GM18505 (cell line): ENCODE data around the gene PCSK6.

Experiments used
- ATAC-seq: cut with Tn5 transposase; IDR thresholded peaks from one replicate; pipeline ENCODE4 v1.9.1; 2021; ENCODE audit not compliant: unreplicated experiment
- POLR2A ChIP-seq: IDR thresholded peaks from 4 replicates; pipeline ENCODE4 v1.6.1; 2011; ENCODE audit warnings: borderline replicate concordance; ENCODE audit not compliant: insufficient read depth, insufficient read length; ENCODE audit errors: extremely low read depth

The PCSK6 gene

GRCh38 chr15:101332061-101332467, 157.4 kb downstream of the PCSK6 start:
- ATAC-seq = no peak
- TF ChIP-seq POLR2A = no peak

GRCh38 chr15:101329867-101330380, 159.6 kb downstream of the PCSK6 start:
- TF ChIP-seq POLR2A = no peak
- ATAC-seq = no peak

- TF ChIP-seq POLR2A = no peak
- no peak for ATAC-seq
Measured at GRCh38 chr15:101329309-101329863, 160.1 kb downstream of the PCSK6 start.

- TF ChIP-seq POLR2A = no peak
- ATAC-seq = no peak
Measured at GRCh38 chr15:101328001-101328400, 161.5 kb downstream of the PCSK6 start.

- no peak for TF ChIP-seq POLR2A
- ATAC-seq = no peak
Measured at GRCh38 chr15:101327147-101327740, 162.3 kb downstream of the PCSK6 start.

- no peak for TF ChIP-seq POLR2A
- ATAC-seq = no peak
Measured at GRCh38 chr15:101326462-101327146, 162.9 kb downstream of the PCSK6 start.

- no peak for TF ChIP-seq POLR2A
- ATAC-seq = no peak
Measured at GRCh38 chr15:101326026-101326315, 163.5 kb downstream of the PCSK6 start.

GRCh38 chr15:101325263-101326025, 164.1 kb downstream of the PCSK6 start:
- ATAC-seq = no peak
- no peak for TF ChIP-seq POLR2A

GRCh38 chr15:101324524-101325177, 164.9 kb downstream of the PCSK6 start:
- no peak for ATAC-seq
- TF ChIP-seq POLR2A = no peak

- no peak for TF ChIP-seq POLR2A
- ATAC-seq = no peak
Measured at GRCh38 chr15:101323793-101324523, 165.5 kb downstream of the PCSK6 start.

GRCh38 chr15:101322854-101323477, 166.5 kb downstream of the PCSK6 start:
- TF ChIP-seq POLR2A = no peak
- no peak for ATAC-seq

- no peak for ATAC-seq
Measured at GRCh38 chr15:101322016-101322695, 167.4 kb downstream of the PCSK6 start.

More at GRCh38 chr15:101322016-101322695, 167.4 kb downstream of the PCSK6 start:
- TF ChIP-seq POLR2A = no peak
